ENCODE data around the gene EGLN1. TPM values are rescaled to one million over a fixed set of nuclear protein-coding genes. Genes with fewer than 3 reads are reported as not detected.

The EGLN1 gene
- total RNA-seq, 1 experiment from 2014 or later = 27.1 TPM

DNA sequence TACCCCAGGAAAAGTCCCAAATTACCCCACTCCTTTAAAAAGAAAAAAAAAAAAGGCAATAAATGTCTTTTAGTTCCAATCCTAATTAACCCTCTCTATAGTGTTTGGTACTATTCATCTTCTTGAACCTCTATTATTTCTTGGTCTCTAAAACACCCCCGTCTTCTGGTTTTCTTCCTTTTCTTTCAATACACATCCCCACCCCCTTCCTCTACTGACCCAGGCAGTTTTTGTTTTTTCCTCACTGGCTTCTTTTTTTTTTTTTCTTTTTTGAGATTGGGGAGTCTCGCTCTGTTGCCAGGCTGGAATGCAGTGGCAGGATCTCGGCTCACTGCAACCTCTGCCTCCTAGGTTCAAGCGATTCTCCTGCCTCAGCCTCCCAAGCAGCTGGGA lies 26.1 kb downstream of the EGLN1 start (continued):
- no peak for TF ChIP-seq ZNF274 (IDR thresholded peaks at IDR 0.05; ENCODE audit: low read depth, low read length)

DNA sequence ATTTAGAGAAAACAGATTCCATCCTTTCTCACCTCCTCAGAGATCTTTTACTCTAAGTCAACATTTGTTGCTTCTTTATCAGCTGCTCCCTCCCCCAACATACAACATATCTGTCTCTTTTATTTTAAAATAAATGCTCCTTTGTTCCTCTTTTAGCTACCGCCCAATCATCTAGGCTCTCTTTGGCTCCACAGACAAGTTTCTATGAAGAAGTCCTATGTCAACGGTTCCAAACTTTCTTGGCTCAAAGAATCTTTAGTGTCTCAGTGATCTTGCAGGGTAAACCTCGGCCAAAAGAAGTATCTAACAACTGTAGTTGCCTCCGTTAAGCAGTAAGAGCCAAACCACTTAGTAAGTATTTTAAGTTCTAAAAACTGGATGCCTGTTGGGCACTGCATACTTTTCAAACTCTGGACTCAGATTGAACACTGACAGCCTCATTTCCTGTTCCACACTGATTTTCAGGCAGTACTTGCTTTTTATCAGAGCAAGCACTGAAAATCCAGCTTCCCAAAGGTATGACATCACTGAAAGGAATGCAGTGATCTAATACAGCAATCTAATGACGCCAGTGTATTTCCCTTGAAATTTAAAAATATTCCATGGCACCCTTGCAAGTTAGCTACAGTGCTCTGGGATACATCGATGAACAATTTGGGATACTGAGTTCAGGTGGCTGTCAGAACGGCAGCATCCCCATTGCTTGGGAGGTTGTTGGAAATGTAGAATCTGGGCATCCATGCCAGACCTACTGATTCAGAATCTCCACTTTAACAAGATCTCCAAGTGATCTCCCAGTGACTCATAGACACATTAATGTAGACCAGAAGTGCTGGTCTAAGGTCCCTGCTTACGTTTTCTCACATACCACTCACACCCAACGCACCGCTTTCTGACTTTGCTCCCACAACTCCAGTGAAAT lies 26.8 kb downstream of the EGLN1 start:
- TF ChIP-seq, protein P1, sequence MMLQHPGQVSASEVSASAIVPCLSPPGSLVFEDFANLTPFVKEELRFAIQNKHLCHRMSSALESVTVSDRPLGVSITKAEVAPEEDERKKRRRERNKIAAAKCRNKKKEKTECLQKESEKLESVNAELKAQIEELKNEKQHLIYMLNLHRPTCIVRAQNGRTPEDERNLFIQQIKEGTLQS (IDR thresholded peaks at IDR 0.05) = peak; percentile 85
- TF ChIP-seq, protein P2, sequence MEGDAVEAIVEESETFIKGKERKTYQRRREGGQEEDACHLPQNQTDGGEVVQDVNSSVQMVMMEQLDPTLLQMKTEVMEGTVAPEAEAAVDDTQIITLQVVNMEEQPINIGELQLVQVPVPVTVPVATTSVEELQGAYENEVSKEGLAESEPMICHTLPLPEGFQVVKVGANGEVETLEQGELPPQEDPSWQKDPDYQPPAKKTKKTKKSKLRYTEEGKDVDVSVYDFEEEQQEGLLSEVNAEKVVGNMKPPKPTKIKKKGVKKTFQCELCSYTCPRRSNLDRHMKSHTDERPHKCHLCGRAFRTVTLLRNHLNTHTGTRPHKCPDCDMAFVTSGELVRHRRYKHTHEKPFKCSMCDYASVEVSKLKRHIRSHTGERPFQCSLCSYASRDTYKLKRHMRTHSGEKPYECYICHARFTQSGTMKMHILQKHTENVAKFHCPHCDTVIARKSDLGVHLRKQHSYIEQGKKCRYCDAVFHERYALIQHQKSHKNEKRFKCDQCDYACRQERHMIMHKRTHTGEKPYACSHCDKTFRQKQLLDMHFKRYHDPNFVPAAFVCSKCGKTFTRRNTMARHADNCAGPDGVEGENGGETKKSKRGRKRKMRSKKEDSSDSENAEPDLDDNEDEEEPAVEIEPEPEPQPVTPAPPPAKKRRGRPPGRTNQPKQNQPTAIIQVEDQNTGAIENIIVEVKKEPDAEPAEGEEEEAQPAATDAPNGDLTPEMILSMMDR (IDR thresholded peaks at IDR 0.05 in 2 of 3, conservative IDR thresholded peaks at IDR 0.05 in 1 of 3; ENCODE audit: borderline replicate concordance in 1 of 3, insufficient read depth in 1 of 3, low read depth in 2 of 3, low read length in 2 of 3) = no peak
- TF ChIP-seq FOSL1 (IDR thresholded peaks at IDR 0.05; ENCODE audit: low read depth) = peak; percentile 81
- TF ChIP-seq, protein P3, sequence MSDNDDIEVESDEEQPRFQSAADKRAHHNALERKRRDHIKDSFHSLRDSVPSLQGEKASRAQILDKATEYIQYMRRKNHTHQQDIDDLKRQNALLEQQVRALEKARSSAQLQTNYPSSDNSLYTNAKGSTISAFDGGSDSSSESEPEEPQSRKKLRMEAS (IDR thresholded peaks at IDR 0.05) = no peak; the same call in none of the 2 replicates
- TF ChIP-seq JUND (IDR thresholded peaks at IDR 0.05) = peak; percentile 65
- no peak for TF ChIP-seq RAD21 (IDR thresholded peaks at IDR 0.05; ENCODE audit: low read depth)
- no peak for TF ChIP-seq EZH2 (IDR thresholded peaks at IDR 0.05)
- no peak for TF ChIP-seq EGR1 (IDR thresholded peaks at IDR 0.05; ENCODE audit: low read depth)
- TF ChIP-seq, protein P4, sequence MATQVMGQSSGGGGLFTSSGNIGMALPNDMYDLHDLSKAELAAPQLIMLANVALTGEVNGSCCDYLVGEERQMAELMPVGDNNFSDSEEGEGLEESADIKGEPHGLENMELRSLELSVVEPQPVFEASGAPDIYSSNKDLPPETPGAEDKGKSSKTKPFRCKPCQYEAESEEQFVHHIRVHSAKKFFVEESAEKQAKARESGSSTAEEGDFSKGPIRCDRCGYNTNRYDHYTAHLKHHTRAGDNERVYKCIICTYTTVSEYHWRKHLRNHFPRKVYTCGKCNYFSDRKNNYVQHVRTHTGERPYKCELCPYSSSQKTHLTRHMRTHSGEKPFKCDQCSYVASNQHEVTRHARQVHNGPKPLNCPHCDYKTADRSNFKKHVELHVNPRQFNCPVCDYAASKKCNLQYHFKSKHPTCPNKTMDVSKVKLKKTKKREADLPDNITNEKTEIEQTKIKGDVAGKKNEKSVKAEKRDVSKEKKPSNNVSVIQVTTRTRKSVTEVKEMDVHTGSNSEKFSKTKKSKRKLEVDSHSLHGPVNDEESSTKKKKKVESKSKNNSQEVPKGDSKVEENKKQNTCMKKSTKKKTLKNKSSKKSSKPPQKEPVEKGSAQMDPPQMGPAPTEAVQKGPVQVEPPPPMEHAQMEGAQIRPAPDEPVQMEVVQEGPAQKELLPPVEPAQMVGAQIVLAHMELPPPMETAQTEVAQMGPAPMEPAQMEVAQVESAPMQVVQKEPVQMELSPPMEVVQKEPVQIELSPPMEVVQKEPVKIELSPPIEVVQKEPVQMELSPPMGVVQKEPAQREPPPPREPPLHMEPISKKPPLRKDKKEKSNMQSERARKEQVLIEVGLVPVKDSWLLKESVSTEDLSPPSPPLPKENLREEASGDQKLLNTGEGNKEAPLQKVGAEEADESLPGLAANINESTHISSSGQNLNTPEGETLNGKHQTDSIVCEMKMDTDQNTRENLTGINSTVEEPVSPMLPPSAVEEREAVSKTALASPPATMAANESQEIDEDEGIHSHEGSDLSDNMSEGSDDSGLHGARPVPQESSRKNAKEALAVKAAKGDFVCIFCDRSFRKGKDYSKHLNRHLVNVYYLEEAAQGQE (IDR thresholded peaks at IDR 0.05; ENCODE audit: low read depth) = no peak
- no peak for TF ChIP-seq POLR2AphosphoS5 (IDR thresholded peaks at IDR 0.05; ENCODE audit: low read depth, low read length)
- TF ChIP-seq SRF (IDR thresholded peaks at IDR 0.05; ENCODE audit: low read depth) = peak; percentile 36; the same call in 1 of the 2 replicates
- no peak for TF ChIP-seq ELF1 (IDR thresholded peaks at IDR 0.05; ENCODE audit: borderline replicate concordance, low read depth)
- TF ChIP-seq TCF7L2 (IDR thresholded peaks at IDR 0.05; ENCODE audit: borderline replicate concordance, extremely low read depth, insufficient read depth, insufficient read length) = no peak
- no peak for TF ChIP-seq POLR2A (IDR thresholded peaks at IDR 0.05; ENCODE audit: borderline replicate concordance, extremely low read depth, insufficient read depth, insufficient read length)
- no peak; the same call in 1 of the 2 replicates for TF ChIP-seq SIN3A (IDR thresholded peaks at IDR 0.05; ENCODE audit: low read depth)
- TF ChIP-seq CEBPB (IDR thresholded peaks at IDR 0.05; ENCODE audit: low read depth) = peak; percentile 35; the same call in 1 of the 2 replicates
- TF ChIP-seq SP1 (IDR thresholded peaks at IDR 0.05; ENCODE audit: low read depth) = peak; percentile 61
- 0 out of 2 replicates have a peak, but pooled peaks have one; percentile 16 for TF ChIP-seq CBX3 (IDR thresholded peaks at IDR 0.05; ENCODE audit: low read depth)
- ChIA-PET POLR2A (no interaction called here), RAD21 (ENCODE audit: low non-redundant PET in 1 of 2, low total read pairs in 2 of 2, uncharacterized antibody in 2 of 2, unreplicated experiment in 2 of 2) (no interaction called here), CTCF (no interaction called here)
- Histone ChIP-seq H3K4me3 (replicated peaks in 1 of 2; ENCODE audit: low read depth in 1 of 2, low read length in 2 of 2) (peak overlapping the region in 1 of 2 experiments; percentile 21; a peak in 2 of 4 replicates), H4K20me1 (ENCODE audit: insufficient read depth) (peaks cover 13% of the 10 kb centered on the region; the same call in 1 of the 2 replicates), H3K9me3 (ENCODE audit: control insufficient read depth in 1 of 2, insufficient read depth in 1 of 2, low read depth in 1 of 2, low read length in 2 of 2) (no peaks in the 10 kb centered on the region), H3K4me1 (ENCODE audit: control insufficient read depth in 1 of 2, insufficient read depth in 2 of 2, low read length in 2 of 2) (peaks cover 28 to 70% of the 10 kb centered on the region in 2 experiments), H3K27ac (ENCODE audit: low read depth, low read length) (peak overlapping the region; percentile 55; the same call in 1 of the 2 replicates), H3K9ac (ENCODE audit: low read length) (peak overlapping the region; percentile 23), H3K27me3 (ENCODE audit: insufficient read depth, low read length) (no peaks in the 10 kb centered on the region), H3K4me2 (ENCODE audit: low read length) (peak overlapping the region; percentile 74), H3K36me3 (ENCODE audit: control insufficient read depth in 1 of 2, insufficient read depth in 2 of 2, low read length in 2 of 2) (no peaks in the 10 kb centered on the region; a peak in 1 of 4 replicates), H3K9me2 (ENCODE audit: insufficient read depth) (no peaks in the 10 kb centered on the region), H3K79me2 (ENCODE audit: insufficient read depth, low read length) (peaks cover 98% of the 10 kb centered on the region), H2AFZ (ENCODE audit: low read depth, low read length, poor library complexity, severe bottlenecking) (no peak overlapping the region)
- intact Hi-C loops (cut with micrococcal nuclease) = loop anchor here (1.0 kb wide), 1 partner anchor 27 kb away; the partner anchor contains the start of gene EGLN1
- peak; percentile 86 for ATAC-seq
- BruUV-seq (replicated peaks) = no TSS peak
- DNase-seq (ENCODE audit: low read depth, low spot score) = peak; percentile 79

All from HCT116 (cell line).